IMR-90 (cell line): ENCODE measurements around the gene CREG2. TPM values are rescaled to one million over a fixed set of nuclear protein-coding genes. Genes with fewer than 3 reads are reported as not detected.

Experiments used
- ATAC-seq: fragments of 200-7000 bp; cut with Tn5 transposase; 2 replicates; pipeline ENCODE4 v1.9.1; 2020; ENCODE audit warnings: low read depth, mild to moderate bottlenecking, moderate library complexity
- BruUV-seq: library from RNA; stranded (reverse); fragments of 400-500 nt; replicated peaks from 2 replicates; lab custom pipeline; 2021; lab: Mats Ljungman, UMichigan
- CTCF ChIA-PET: fragments of 300-600 bp; formaldehyde crosslinking; extraction: SDS; loops from one replicate; lab custom pipeline; 2021; ENCODE audit warnings: antibody characterized with exemption; lab: Yijun Ruan, JAX
- POLR2A ChIA-PET: fragments of 300-600 bp; sonication (Branson Sonifier 250); formaldehyde crosslinking; loops from one replicate; lab custom pipeline; 2022; ENCODE audit warnings: antibody characterized with exemption; ENCODE audit not compliant: unreplicated experiment; lab: Charles Lee
- DNase-seq: peaks from one replicate; pipeline ENCODE4 v3.0.0; 2013
- H2AFZ ChIP-seq: replicated peaks from 2 replicates; pipeline ENCODE3; 2013; ENCODE audit warnings: low read length, mild to moderate bottlenecking; ENCODE audit not compliant: poor library complexity
- H2AK5ac ChIP-seq: 2 replicates; pipeline ENCODE4 v1.6.1; 2013; ENCODE audit warnings: low read depth, low read length, inconsistent platforms
- H2AK9ac ChIP-seq: replicated peaks from 2 replicates; pipeline ENCODE3; 2013; ENCODE audit warnings: mild to moderate bottlenecking, low read depth, low read length, moderate library complexity; ENCODE audit not compliant: poor library complexity
- H2BK120ac ChIP-seq: 2 replicates; pipeline ENCODE4 v1.6.1; 2013; ENCODE audit warnings: low read depth, low read length, inconsistent platforms
- H2BK15ac ChIP-seq: 3 replicates; pipeline ENCODE4 v1.6.1; 2013; ENCODE audit warnings: low read depth, low read length, inconsistent platforms
- H2BK20ac ChIP-seq: 2 replicates; pipeline ENCODE4 v1.6.1; 2013; ENCODE audit warnings: low read depth, mild to moderate bottlenecking, inconsistent platforms, low read length, moderate library complexity
- H2BK5ac ChIP-seq: 2 replicates; pipeline ENCODE4 v1.6.1; 2013; ENCODE audit warnings: mild to moderate bottlenecking, low read depth, low read length, inconsistent platforms; ENCODE audit not compliant: poor library complexity, severe bottlenecking
- H3K14ac ChIP-seq: replicated peaks from 2 replicates; pipeline ENCODE4 v1.6.1; 2013; ENCODE audit warnings: low read depth, low read length, inconsistent platforms
- H3K18ac ChIP-seq: 2 replicates; pipeline ENCODE4 v1.6.1; 2013; ENCODE audit warnings: low read depth, low read length, control low read depth
- H3K23ac ChIP-seq: 2 replicates; pipeline ENCODE4 v1.6.1; 2013; ENCODE audit warnings: low read depth, low read length, inconsistent platforms
- H3K27ac ChIP-seq: 2 replicates; pipeline ENCODE4 v1.5.1; 2013; ENCODE audit warnings: mild to moderate bottlenecking, control low read depth, low read length; ENCODE audit not compliant: insufficient read depth
- H3K27me3 ChIP-seq: 2 replicates; pipeline ENCODE4 v1.6.1; 2013; ENCODE audit warnings: low read length; ENCODE audit not compliant: control insufficient read depth, insufficient read depth
- H3K36me3 ChIP-seq: 2 replicates; pipeline ENCODE4 v1.6.1; 2013; ENCODE audit warnings: low read length, mixed read lengths; ENCODE audit not compliant: control insufficient read depth, insufficient read depth
- H3K4ac ChIP-seq: 2 replicates; pipeline ENCODE4 v1.6.1; 2013; ENCODE audit warnings: low read depth, low read length, inconsistent platforms
- H3K4me1 ChIP-seq: 2 replicates; pipeline ENCODE4 v1.6.1; 2013; ENCODE audit warnings: low read length, mixed read lengths; ENCODE audit not compliant: control insufficient read depth, insufficient read depth
- H3K4me2 ChIP-seq: 2 replicates; pipeline ENCODE4 v1.6.1; 2013; ENCODE audit warnings: low read depth, mild to moderate bottlenecking, control low read depth, low read length, moderate library complexity
- H3K4me3 ChIP-seq: 2 replicates; pipeline ENCODE4 v1.5.1; 2013; ENCODE audit warnings: low read depth, mild to moderate bottlenecking, control low read depth, low read length, moderate library complexity; ENCODE audit not compliant: insufficient read depth
- H3K56ac ChIP-seq: 2 replicates; pipeline ENCODE4 v1.6.1; 2013; ENCODE audit warnings: low read length, inconsistent platforms; ENCODE audit not compliant: insufficient read depth; ENCODE audit errors: extremely low read depth
- H3K79me1 ChIP-seq, 2 experiments: 2 replicates each; pipeline ENCODE4 v1.6.1; 2013; ENCODE audit warnings: low read length in 2 of 2, inconsistent platforms in 1 of 2, low read depth in 1 of 2
- H3K9ac ChIP-seq: 2 replicates; pipeline ENCODE4 v1.6.1; 2013; ENCODE audit warnings: low read depth, low read length, control low read depth
- H3K9me1 ChIP-seq: 2 replicates; pipeline ENCODE4 v1.6.1; 2013; ENCODE audit warnings: low read length, inconsistent platforms; ENCODE audit not compliant: insufficient read depth
- H3K9me3 ChIP-seq: 2 replicates; pipeline ENCODE4 v1.6.1; 2013; ENCODE audit warnings: low read length; ENCODE audit not compliant: control insufficient read depth, insufficient read depth
- H4K20me1 ChIP-seq: 2 replicates; pipeline ENCODE4 v1.6.1; 2013; ENCODE audit warnings: low read length, inconsistent platforms; ENCODE audit not compliant: insufficient read depth
- H4K5ac ChIP-seq: 2 replicates; pipeline ENCODE4 v1.6.1; 2013; ENCODE audit warnings: mild to moderate bottlenecking, low read depth, low read length, control low read depth
- H4K8ac ChIP-seq, 2 experiments: 2 replicates each; pipeline ENCODE4 v1.6.1; 2013; ENCODE audit warnings: low read depth in 2 of 2, low read length in 2 of 2, control low read depth in 1 of 2, inconsistent platforms in 1 of 2
- H4K91ac ChIP-seq: 2 replicates; pipeline ENCODE4 v1.6.1; 2013; ENCODE audit warnings: low read depth, low read length, inconsistent platforms; ENCODE audit not compliant: insufficient read depth
- CEBPB ChIP-seq: IDR thresholded peaks from 2 replicates; pipeline ENCODE4 v1.6.1; 2012; ENCODE audit warnings: low read depth, low read length, improper control_type of control experiment
- CHD1 ChIP-seq: IDR thresholded peaks from 2 replicates; pipeline ENCODE4 v1.6.1; 2012; ENCODE audit warnings: low read depth, low read length, improper control_type of control experiment
- FOS ChIP-seq: fragments of 150-350 bp; IDR thresholded peaks from 2 replicates; pipeline ENCODE4 v1.6.1; 2016; ENCODE audit warnings: low read depth, low read length
- NFE2L2 ChIP-seq: fragments of 150-350 bp; IDR thresholded peaks from 2 replicates; pipeline ENCODE4 v1.6.1; 2016; ENCODE audit warnings: low read depth, mild to moderate bottlenecking, low read length
- POLR2A ChIP-seq: IDR thresholded peaks from 2 replicates; pipeline ENCODE4 v1.6.1; 2012; ENCODE audit warnings: mild to moderate bottlenecking, low read depth, low read length
- RAD21 ChIP-seq: IDR thresholded peaks from 2 replicates; pipeline ENCODE4 v1.6.1; 2012; ENCODE audit warnings: low read length, improper control_type of control experiment
- SMC3 ChIP-seq: fragments of 150-350 bp; IDR thresholded peaks from 2 replicates; pipeline ENCODE4 v1.6.1; 2016; ENCODE audit warnings: low read depth, mild to moderate bottlenecking, antibody characterized with exemption, low read length, moderate library complexity
- WGBS, 2 experiments: methylation state at CpG; one replicate each; pipeline versions ENCODE4 v1.1.5 to v1.1.7; 2013; ENCODE audit warnings: missing lambda C conversion rate in 2 of 2; ENCODE audit not compliant: insufficient read length in 1 of 2; ENCODE audit errors: extremely low coverage in 2 of 2; 5-methylcytosine and 5-hydroxymethylcytosine counted together
- dilution Hi-C: fragments of 300-500 bp; cut with HindIII; formaldehyde crosslinking; loops from one replicate; pipeline ENCODE4 v1.14.3; 2018; ENCODE audit warnings: low sequenced_read_pairs; ENCODE audit not compliant: unreplicated experiment
- in situ Hi-C: fragments of 300-500 bp; cut with MboI; formaldehyde crosslinking; loops from 3 replicates; pipeline ENCODE4 v1.14.3; 2019; ENCODE audit warnings: low sequenced_read_pairs, inconsistent platforms, mixed read lengths
- intact Hi-C: fragments of 100-400 bp; cut with micrococcal nuclease; formaldehyde crosslinking; loops from 2 replicates; pipeline ENCODE4 v1.10.0; 2022
- polyA plus RNA-seq, 3 experiments: library from polyadenylated mRNA; depleted of rRNA; stranded (reverse); fragments of >200 nt; gene quantifications; 2 replicates each; pipeline ENCODE4 v1.2.3, GENCODE V29; 2012; ENCODE audit warnings: low replicate concordance in 1 of 3
- total RNA-seq: library from RNA; depleted of rRNA; stranded (reverse); fragments of >200 nt; gene quantifications from 2 replicates; pipeline ENCODE4 v1.2.3, GENCODE V29; 2012

Gene CREG2
- total and polyA plus RNA-seq, 2 of the 4 experiments (the other 2 are of a cell fraction): 0.17 TPM; not detected in 1

- WGBS, 2 experiments: no CpG with 5 or more reads among the region's 7 CpGs
Measured at GRCh38 chr2:101310834-101311695, 76.2 kb downstream of the CREG2 start.

More at GRCh38 chr2:101310834-101311695, 76.2 kb downstream of the CREG2 start:
- no peak for ATAC-seq
- Histone ChIP-seq H2AFZ (no peak overlapping the region), H2AK9ac (no peak overlapping the region), H3K56ac (no peak overlapping the region), H2BK20ac (no peak overlapping the region), H3K18ac (no peak overlapping the region), H3K4ac (no peak overlapping the region), H4K20me1 (peaks cover 20% of the 10 kb centered on the region), H3K4me1 (peaks cover 9% of the 10 kb centered on the region), H2BK120ac (no peak overlapping the region), H4K5ac (no peak overlapping the region), H3K27ac (no peak overlapping the region), H2AK5ac (no peak overlapping the region), H3K4me3 (no peak overlapping the region), H2BK15ac (no peak overlapping the region), H4K91ac (no peak overlapping the region), H3K79me1 (peaks cover 6 to 25% of the 10 kb centered on the region in 2 experiments), H2BK5ac (no peak overlapping the region), H3K36me3 (no peaks in the 10 kb centered on the region), H3K9ac (no peak overlapping the region), H3K9me3 (no peaks in the 10 kb centered on the region), H3K14ac (no peak overlapping the region), H3K9me1 (peaks cover 10% of the 10 kb centered on the region), H3K4me2 (no peak overlapping the region), H4K8ac (no peak overlapping the region), H3K27me3 (peaks cover 3% of the 10 kb centered on the region; the same call in 1 of the 2 replicates), H3K23ac (no peak overlapping the region)
- in situ Hi-C loops: no loop called here
- CTCF ChIA-PET: no interaction called here
- POLR2A ChIA-PET: no interaction called here
- intact Hi-C loops: no loop called here
- DNase-seq: peak; percentile 17
- BruUV-seq: no TSS peak
- TF ChIP-seq SMC3 (no peak), RAD21 (no peak), CHD1 (no peak), FOS (no peak), POLR2A (no peak), CEBPB (no peak), NFE2L2 (no peak)
- dilution Hi-C loops: no loop called here
